Bronchial epithelial cell (primary cell): ENCODE measurements around the gene S100P. TPM values are rescaled to one million over a fixed set of nuclear protein-coding genes. Genes with fewer than 3 reads are reported as not detected.

Experiments
- DNase-seq: peaks from one replicate; pipeline ENCODE4 v3.0.0-alpha.2; 2010; ENCODE audit warnings: low read depth
- FAIRE-seq: peaks from 2 replicates; lab custom pipeline; 2011; peaks lifted over from hg19 to GRCh38; lab: Jason Lieb, UNC
- H3K27me3 ChIP-seq: 2 replicates; pipeline ENCODE4 v1.5.1; 2011; ENCODE audit warnings: low read length; ENCODE audit not compliant: control insufficient read depth, insufficient read depth
- H3K36me3 ChIP-seq: 2 replicates; pipeline ENCODE4 v1.5.1; 2011; ENCODE audit warnings: low read length; ENCODE audit not compliant: control insufficient read depth, insufficient read depth
- H3K4me3 ChIP-seq: 2 replicates; pipeline ENCODE4 v1.5.1; 2011; ENCODE audit warnings: mild to moderate bottlenecking, low read depth, low read length, control low read depth
- total RNA-seq: library from RNA; depleted of rRNA; stranded (reverse); fragments of >200 nt; gene quantifications from 2 replicates; pipeline ENCODE4 v1.2.1, GENCODE V29; 2014
- TF ChIP-seq, protein P1 (sequence below): IDR thresholded peaks from 2 replicates; pipeline ENCODE4 v1.5.1; 2011; ENCODE audit warnings: mild to moderate bottlenecking, moderate library complexity, low read length, control low read depth, inconsistent platforms; ENCODE audit not compliant: insufficient read depth, severe bottlenecking

The S100P gene
- total RNA-seq, 1 donor from 2014 or later = 641 TPM

DNA sequence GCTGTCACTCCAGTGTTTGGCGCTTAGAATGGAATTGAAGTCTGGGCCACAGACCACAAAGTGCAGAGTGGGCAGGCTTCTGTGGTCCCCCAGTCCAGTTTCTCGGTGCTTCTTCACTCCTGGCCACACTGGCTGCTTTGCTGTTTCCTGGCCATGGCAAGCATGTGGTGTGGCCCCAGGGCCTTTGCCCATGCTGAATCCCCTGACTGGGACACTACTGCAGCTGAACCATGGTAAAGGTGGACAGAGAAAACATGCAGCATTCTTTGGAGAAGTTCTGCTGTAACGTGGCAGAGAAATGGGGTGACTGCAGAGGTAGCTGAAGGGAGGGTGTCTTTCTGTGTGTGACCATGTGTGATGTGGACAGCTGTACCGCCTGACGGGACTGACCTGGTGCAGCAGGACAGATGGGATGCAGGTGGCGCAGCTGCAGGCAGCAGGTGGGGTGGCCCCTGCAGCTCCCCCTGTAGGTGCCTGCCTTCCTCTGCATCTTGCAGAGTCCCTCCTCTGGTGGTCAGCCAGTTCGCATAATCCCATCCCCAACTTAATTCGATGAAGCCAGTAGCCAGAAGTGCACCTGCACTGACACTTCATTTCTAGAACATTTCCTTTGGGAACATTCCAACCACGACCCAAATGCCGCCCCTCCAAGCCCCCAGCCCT lies 13.2 kb upstream of the S100P start:
- no peaks in the 10 kb centered on the region for H3K27me3 ChIP-seq
- no peak overlapping the region for H3K4me3 ChIP-seq
- H3K36me3 ChIP-seq = peaks cover 2% of the 10 kb centered on the region
- DNase-seq (no peak), FAIRE-seq (peak; percentile 7)
- TF ChIP-seq, protein P1, sequence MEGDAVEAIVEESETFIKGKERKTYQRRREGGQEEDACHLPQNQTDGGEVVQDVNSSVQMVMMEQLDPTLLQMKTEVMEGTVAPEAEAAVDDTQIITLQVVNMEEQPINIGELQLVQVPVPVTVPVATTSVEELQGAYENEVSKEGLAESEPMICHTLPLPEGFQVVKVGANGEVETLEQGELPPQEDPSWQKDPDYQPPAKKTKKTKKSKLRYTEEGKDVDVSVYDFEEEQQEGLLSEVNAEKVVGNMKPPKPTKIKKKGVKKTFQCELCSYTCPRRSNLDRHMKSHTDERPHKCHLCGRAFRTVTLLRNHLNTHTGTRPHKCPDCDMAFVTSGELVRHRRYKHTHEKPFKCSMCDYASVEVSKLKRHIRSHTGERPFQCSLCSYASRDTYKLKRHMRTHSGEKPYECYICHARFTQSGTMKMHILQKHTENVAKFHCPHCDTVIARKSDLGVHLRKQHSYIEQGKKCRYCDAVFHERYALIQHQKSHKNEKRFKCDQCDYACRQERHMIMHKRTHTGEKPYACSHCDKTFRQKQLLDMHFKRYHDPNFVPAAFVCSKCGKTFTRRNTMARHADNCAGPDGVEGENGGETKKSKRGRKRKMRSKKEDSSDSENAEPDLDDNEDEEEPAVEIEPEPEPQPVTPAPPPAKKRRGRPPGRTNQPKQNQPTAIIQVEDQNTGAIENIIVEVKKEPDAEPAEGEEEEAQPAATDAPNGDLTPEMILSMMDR = peak; percentile 16

DNA sequence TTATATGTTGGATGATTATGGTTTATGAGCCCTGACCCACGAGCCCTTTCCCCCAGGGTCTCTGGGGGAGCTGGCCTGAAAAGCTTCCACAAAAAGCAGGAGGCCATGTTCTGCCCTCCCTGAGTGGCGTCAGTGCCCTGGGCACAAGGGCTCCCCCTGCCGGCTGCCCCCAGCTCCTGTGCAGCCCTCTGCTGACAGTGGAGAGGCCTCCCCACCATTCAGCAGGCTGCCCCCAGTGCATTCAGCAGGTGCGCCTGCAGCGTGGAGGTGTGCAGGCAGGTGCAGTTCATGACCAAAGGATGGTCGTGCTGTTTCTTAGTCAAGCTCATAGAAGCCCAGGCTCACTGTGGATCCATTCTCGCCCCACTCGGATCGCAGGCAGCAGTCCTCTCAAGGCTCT lies 12.5 kb upstream of the S100P start:
- H3K4me3 ChIP-seq = no peak overlapping the region
- FAIRE-seq (no peak), DNase-seq (no peak)
- H3K27me3 ChIP-seq = no peaks in the 10 kb centered on the region
- TF ChIP-seq, protein P1 = peak; percentile 43
- peaks cover under 1% of the 10 kb centered on the region for H3K36me3 ChIP-seq

DNA sequence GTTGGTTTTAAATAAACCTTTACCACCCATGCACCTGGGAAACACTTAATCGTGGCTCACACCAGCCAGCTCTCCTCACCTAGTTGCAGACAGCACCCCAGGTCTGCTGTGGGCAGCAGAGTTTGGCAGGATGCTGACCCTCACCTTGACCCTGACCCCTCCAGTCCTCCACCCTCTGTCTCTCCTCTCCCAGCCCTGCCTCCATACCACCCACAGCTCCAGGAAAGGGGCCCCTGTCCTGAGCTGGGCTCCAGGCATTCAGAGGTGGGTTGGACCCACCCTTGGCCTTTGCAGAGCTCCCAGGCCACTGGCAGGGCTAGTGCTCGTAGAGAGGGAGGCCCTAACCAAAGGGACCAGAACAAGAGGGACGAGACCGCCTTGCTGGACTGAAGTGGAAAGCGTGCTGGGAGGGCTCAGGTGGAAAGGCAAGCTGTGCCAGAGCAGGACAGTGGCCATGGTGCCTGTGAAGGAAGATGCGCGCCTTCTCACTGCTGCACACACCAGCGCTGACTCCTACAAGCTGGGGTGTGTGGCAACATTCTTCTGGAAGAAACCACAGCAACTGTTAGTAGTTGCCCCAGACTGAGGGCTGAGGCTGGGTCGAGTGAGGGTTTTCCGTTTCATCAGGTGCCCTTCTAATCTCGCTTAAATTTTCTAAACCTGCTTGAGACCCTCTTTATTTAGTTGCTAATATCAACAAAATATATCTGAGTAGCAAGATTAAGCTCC lies 10.7 kb upstream of the S100P start:
- no peak for DNase-seq
- H3K27me3 ChIP-seq = no peaks in the 10 kb centered on the region
- TF ChIP-seq, protein P1 = no peak
- no peak overlapping the region for H3K4me3 ChIP-seq
- FAIRE-seq = no peak
- no peaks in the 10 kb centered on the region for H3K36me3 ChIP-seq

DNA sequence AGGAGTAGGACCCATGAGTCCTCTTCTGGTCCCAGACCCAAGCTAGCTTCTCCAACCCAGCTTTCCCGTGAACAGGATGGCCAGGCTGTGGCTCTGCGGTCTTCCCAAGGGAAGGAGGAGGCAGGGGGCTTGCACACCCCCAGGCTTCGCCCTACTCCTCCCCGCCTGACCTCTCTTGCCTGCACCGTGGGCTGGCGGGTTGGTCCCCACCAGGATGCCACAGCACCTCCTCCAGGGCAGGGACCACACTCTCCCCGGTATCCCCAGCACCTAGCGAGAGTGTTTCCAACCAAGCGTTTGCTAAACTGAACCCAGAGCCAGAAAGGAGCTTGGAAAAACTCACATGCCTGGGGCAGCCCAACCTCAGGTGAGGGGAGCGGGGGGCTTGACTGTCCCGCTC lies 9.0 kb upstream of the S100P start:
- no peak overlapping the region for H3K4me3 ChIP-seq
- no peaks in the 10 kb centered on the region for H3K27me3 ChIP-seq
- no peaks in the 10 kb centered on the region for H3K36me3 ChIP-seq
- DNase-seq (no peak), FAIRE-seq (no peak)
- TF ChIP-seq, protein P1 = no peak

DNA sequence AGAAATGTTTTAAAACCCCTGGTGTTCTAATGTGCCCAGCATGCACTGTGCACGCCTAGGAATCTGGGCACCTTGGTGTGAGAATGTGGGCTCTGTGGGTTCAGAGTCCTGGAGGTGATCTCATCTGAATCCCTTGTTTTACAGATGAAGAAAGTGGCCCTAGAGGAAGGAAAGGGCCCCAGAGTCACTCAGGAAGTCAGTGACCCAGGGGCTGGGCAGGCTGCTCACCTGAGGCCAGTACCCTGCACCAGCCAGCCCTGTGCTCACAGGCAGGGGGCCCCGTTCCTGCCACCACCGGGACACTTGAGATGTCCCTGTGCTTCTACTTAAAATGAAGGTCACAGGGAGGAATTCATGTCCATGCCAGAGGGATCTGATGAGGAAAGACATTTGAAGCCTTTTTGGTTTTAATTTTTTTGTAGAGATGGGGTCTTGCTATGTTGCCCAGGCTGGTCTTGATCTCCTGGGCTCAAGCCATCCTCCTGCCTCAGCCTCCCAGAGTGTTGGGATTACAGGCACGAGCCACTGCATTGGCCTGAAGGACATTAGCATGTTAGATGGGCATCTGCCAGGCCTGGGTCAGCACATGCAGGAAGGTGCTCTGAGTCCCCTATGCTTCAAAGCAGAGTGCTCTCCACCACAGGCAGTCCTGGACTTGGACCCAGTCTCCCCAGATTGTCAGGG lies 7.4 kb upstream of the S100P start:
- no peak for DNase-seq
- no peak for FAIRE-seq
- H3K36me3 ChIP-seq = no peaks in the 10 kb centered on the region
- TF ChIP-seq, protein P1 = no peak
- H3K27me3 ChIP-seq = no peaks in the 10 kb centered on the region
- no peak overlapping the region for H3K4me3 ChIP-seq
